ENCODE measurements around the gene ANKRD13A. TPM values are rescaled to one million over a fixed set of nuclear protein-coding genes. Genes with fewer than 3 reads are reported as not detected.

ANKRD13A gene
- total and polyA plus RNA-seq, 2 of the 13 experiments (the other 11 are each of a cell fraction or from before 2014, with no cell fraction given) = 34.1 to 41.6 TPM

GRCh38 chr12:109998904-109999648 lies at the start of gene ANKRD13A (continued):
- TF ChIP-seq SOX13 (IDR thresholded peaks at IDR 0.05) (no peak), SOX13 (CRISPR knock-in tag; conservative IDR thresholded peaks at IDR 0.05 in 1 of 2, IDR thresholded peaks at IDR 0.05 in 1 of 2) (peak in 1 of 2 experiments; percentile 51; a peak in 1 of 4 replicates), KDM5B (CRISPR knock-in tag; IDR thresholded peaks at IDR 0.05; ENCODE audit: borderline replicate concordance) (peak; percentile 72; the same call in 1 of the 2 replicates), REXO4 (CRISPR knock-in tag; IDR thresholded peaks at IDR 0.05; ENCODE audit: borderline replicate concordance) (no peak), ZFX (CRISPR knock-in tag; IDR thresholded peaks at IDR 0.05; ENCODE audit: low read depth) (peak; percentile 60; the same call in 1 of the 2 replicates), RCOR2 (CRISPR knock-in tag; IDR thresholded peaks at IDR 0.05) (peak; percentile 60; the same call in 1 of the 2 replicates), ZNF773 (CRISPR knock-in tag; IDR thresholded peaks at IDR 0.05; ENCODE audit: borderline replicate concordance) (peak; percentile 34; the same call in 1 of the 2 replicates), ATF3 (CRISPR knock-in tag; IDR thresholded peaks at IDR 0.05) (0 out of 2 replicates have a peak, but pooled peaks have one; percentile 15), ZSCAN22 (CRISPR knock-in tag; IDR thresholded peaks at IDR 0.05) (no peak), ZBED4 (CRISPR knock-in tag; IDR thresholded peaks at IDR 0.05; ENCODE audit: borderline replicate concordance) (peak; percentile 17; the same call in 1 of the 2 replicates), ZKSCAN1 (IDR thresholded peaks at IDR 0.05; ENCODE audit: low read length) (no peak), ZBTB26 (CRISPR knock-in tag; IDR thresholded peaks at IDR 0.05; ENCODE audit: borderline replicate concordance) (0 out of 2 replicates have a peak, but pooled peaks have one; percentile 29), POGZ (CRISPR knock-in tag; IDR thresholded peaks at IDR 0.05) (peak; percentile 80), ZFP90 (CRISPR knock-in tag; IDR thresholded peaks at IDR 0.05; ENCODE audit: borderline replicate concordance) (peak; percentile 70; the same call in 1 of the 2 replicates), HNRNPLL (IDR thresholded peaks at IDR 0.05; ENCODE audit: low read depth, low read length, poor library complexity, severe bottlenecking) (peak; percentile 86), ARNT (IDR thresholded peaks at IDR 0.05) (no peak), FOXP1 (IDR thresholded peaks at IDR 0.05) (no peak), FOXP1 (CRISPR knock-in tag; IDR thresholded peaks at IDR 0.05) (no peak), KLF6 (CRISPR knock-in tag; IDR thresholded peaks at IDR 0.05) (peak; percentile 87), ZNF20 (CRISPR knock-in tag; IDR thresholded peaks at IDR 0.05) (0 out of 2 replicates have a peak, but pooled peaks have one; percentile 43), ZNF761 (CRISPR knock-in tag; conservative IDR thresholded peaks at IDR 0.05) (no peak), KLF11 (CRISPR knock-in tag; IDR thresholded peaks at IDR 0.05) (peak; percentile 82), ZNF124 (CRISPR knock-in tag; IDR thresholded peaks at IDR 0.05) (no peak)

Data from HepG2 (cell line).